CD4-positive, alpha-beta memory T cell (primary cell): ENCODE measurements around the gene CHAF1B. TPM values are rescaled to one million over a fixed set of nuclear protein-coding genes. Genes with fewer than 3 reads are reported as not detected.

Experiments used
- CTCF ChIA-PET: fragments of 350-600 bp; sonication (Branson Sonifier 250); formaldehyde crosslinking; loops from one replicate; lab custom pipeline; 2021; ENCODE audit warnings: inconsistent platforms; ENCODE audit not compliant: partially characterized antibody; lab: Charles Lee
- POLR2A ChIA-PET: fragments of 350-600 bp; sonication (Branson Sonifier 250); formaldehyde crosslinking; loops from one replicate; lab custom pipeline; 2021; ENCODE audit not compliant: partially characterized antibody; lab: Charles Lee
- DNase-seq, 5 donors: peaks; one replicate each; pipeline versions ENCODE4 v3.0.0 to v3.0.0-alpha.2; 2020 to 2022; ENCODE audit warnings: mixed read lengths in 1 of 5
- H3K27ac ChIP-seq: one replicate; pipeline ENCODE4 v1.7.0; 2013; ENCODE audit warnings: low read depth, low read length
- H3K27me3 ChIP-seq: 2 replicates; pipeline ENCODE4 v1.7.0; 2013; ENCODE audit warnings: mild to moderate bottlenecking, low read length, moderate library complexity; ENCODE audit not compliant: insufficient read depth
- H3K36me3 ChIP-seq: 2 replicates; pipeline ENCODE4 v1.7.0; 2013; ENCODE audit warnings: mild to moderate bottlenecking, low read length, moderate library complexity; ENCODE audit not compliant: insufficient read depth
- H3K4me1 ChIP-seq: 2 replicates; pipeline ENCODE4 v1.7.0; 2013; ENCODE audit warnings: mild to moderate bottlenecking, low read length, moderate library complexity; ENCODE audit not compliant: insufficient read depth
- H3K4me3 ChIP-seq, 2 donors: one replicate each; pipeline ENCODE4 v1.7.0; 2013; ENCODE audit warnings: low read length in 2 of 2, mild to moderate bottlenecking in 1 of 2
- H3K9me3 ChIP-seq, 2 donors: one replicate each; pipeline ENCODE4 v1.7.0; 2013; ENCODE audit warnings: low read length in 2 of 2, control low read depth in 1 of 2; ENCODE audit not compliant: control insufficient read depth in 1 of 2
- H3K27ac Mint-ChIP-seq, 7 donors: one replicate each; pipeline ENCODE4 v1.8.0; 2020 to 2021; ENCODE audit warnings: mixed read lengths in 7 of 7, mild to moderate bottlenecking in 6 of 7, inconsistent platforms in 3 of 7, moderate library complexity in 3 of 7
- H3K27me3 Mint-ChIP-seq, 2 donors: one replicate each; pipeline ENCODE4 v1.8.0; 2020 to 2021; ENCODE audit warnings: mixed read lengths in 2 of 2
- H3K36me3 Mint-ChIP-seq, 2 donors: one replicate each; pipeline ENCODE4 v1.8.0; 2020 to 2021; ENCODE audit warnings: mixed read lengths in 2 of 2, inconsistent platforms in 1 of 2, mild to moderate bottlenecking in 1 of 2
- H3K4me1 Mint-ChIP-seq, 4 donors: one replicate each; pipeline ENCODE4 v1.8.0; 2020 to 2021; ENCODE audit warnings: mixed read lengths in 4 of 4, mild to moderate bottlenecking in 1 of 4
- H3K4me3 Mint-ChIP-seq, 8 donors: one replicate each; pipeline ENCODE4 v1.8.0; 2020 to 2021; ENCODE audit warnings: mixed read lengths in 8 of 8, mild to moderate bottlenecking in 7 of 8, moderate library complexity in 6 of 8, inconsistent platforms in 3 of 8
- H3K9me3 Mint-ChIP-seq, 8 donors: one replicate each; pipeline ENCODE4 v1.8.0; 2020 to 2021; ENCODE audit warnings: mixed read lengths in 8 of 8, mild to moderate bottlenecking in 5 of 8, inconsistent platforms in 3 of 8, moderate library complexity in 1 of 8
- intact Hi-C: fragments of 100-400 bp; cut with micrococcal nuclease; formaldehyde crosslinking; loops from one replicate; pipeline ENCODE4 v1.15.1; 2023
- polyA plus RNA-seq, 2 donors: library from polyadenylated mRNA; unstranded; fragments of 300-500 nt; fragmentation: Illumina TruSeq; gene quantifications; one replicate each; pipeline ENCODE4 v1.2.3, GENCODE V29; 2021
- total RNA-seq, 2 experiments: library from RNA; stranded (reverse); gene quantifications; one replicate each; pipeline ENCODE4 v1.2.3, GENCODE V29; 2021

Gene CHAF1B
- total and polyA plus RNA-seq, 4 experiments from 2014 or later = 1.3 to 2.3 (median 1.8) TPM

- no peak overlapping the region for H3K4me3 ChIP-seq
- no peaks in the 10 kb centered on the region for H3K27me3 ChIP-seq
- peaks cover 8% of the 10 kb centered on the region for H3K4me1 ChIP-seq
- Mint-ChIP-seq H3K9me3 (no peaks in the 10 kb centered on the region), H3K27ac (no peak overlapping the region), H3K4me1 (peaks cover 4 to 18% (median 9%) of the 10 kb centered on the region in 4 donors), H3K4me3 (no peak overlapping the region), H3K27me3 (peaks cover 7 to 8% of the 10 kb centered on the region in 2 donors), H3K36me3 (no peaks in the 10 kb centered on the region)
- intact Hi-C loops = no loop called here
- POLR2A ChIA-PET = no interaction called here
- H3K27ac ChIP-seq = no peak overlapping the region
- CTCF ChIA-PET = interaction anchor here (1.2 kb wide), 1 partner anchor 13 kb away, joined by 5 read pairs; no protein-coding TSS in a partner anchor
- no peaks in the 10 kb centered on the region for H3K9me3 ChIP-seq
- H3K36me3 ChIP-seq = no peaks in the 10 kb centered on the region
- DNase-seq = no peak
These were observed 42.3 kb downstream of the CHAF1B start for GRCh38 chr21:36427502-36427901.

DNA sequence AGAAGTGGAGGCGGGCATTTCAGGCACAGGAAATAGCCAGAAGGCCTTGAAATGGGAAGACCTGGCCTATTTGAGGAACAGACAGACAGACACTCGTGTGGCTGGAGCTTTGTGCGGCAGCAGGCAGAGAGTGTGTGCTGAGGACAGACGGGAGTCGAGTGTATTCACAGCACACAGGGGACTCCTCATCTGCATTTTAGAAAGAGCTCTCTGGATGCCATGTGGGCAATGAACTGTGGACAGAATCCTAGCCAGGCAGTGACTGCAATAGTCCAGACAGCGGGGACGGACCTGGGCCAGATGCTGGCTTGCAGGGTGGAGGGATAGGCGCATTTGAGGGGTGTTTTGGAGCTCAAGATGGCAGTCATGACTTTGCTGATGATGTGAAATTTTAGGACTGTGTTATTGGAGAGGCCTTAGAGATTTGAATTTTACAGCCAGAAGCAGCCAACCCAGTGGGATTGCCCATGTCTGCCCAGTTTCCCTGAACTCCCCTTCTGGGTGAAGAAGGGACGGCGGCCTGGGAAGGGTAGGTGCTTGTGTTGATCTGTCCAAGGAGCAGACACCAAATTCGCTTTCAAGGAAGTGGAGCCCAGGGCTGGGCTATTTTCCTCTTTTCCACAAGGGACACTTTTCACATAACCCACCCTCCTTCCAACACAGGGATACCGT is 43.7 kb downstream of the CHAF1B start:
- no peaks in the 10 kb centered on the region for H3K36me3 ChIP-seq
- no peak for DNase-seq
- H3K4me3 ChIP-seq = no peak overlapping the region
- CTCF ChIA-PET = interaction anchor here (0.6 to 1.4 kb wide), 2 partner anchors 8 to 19 kb away, joined by 3 read pairs; no protein-coding TSS in a partner anchor
- no peaks in the 10 kb centered on the region for H3K9me3 ChIP-seq
- H3K27ac Mint-ChIP-seq = peak overlapping the region in 2 of 7 donors; percentile 17 to 77
- peaks cover 4 to 18% (median 9%) of the 10 kb centered on the region in 4 donors for H3K4me1 Mint-ChIP-seq
- H3K27me3 ChIP-seq = no peaks in the 10 kb centered on the region
- no peaks in the 10 kb centered on the region for H3K36me3 Mint-ChIP-seq
- peaks cover 8 to 16% of the 10 kb centered on the region in 2 donors for H3K27me3 Mint-ChIP-seq
- H3K4me1 ChIP-seq = peaks cover 8% of the 10 kb centered on the region
- no peak overlapping the region for H3K27ac ChIP-seq
- no peaks in the 10 kb centered on the region for H3K9me3 Mint-ChIP-seq
- POLR2A ChIA-PET = no interaction called here
- intact Hi-C loops = no loop called here
- H3K4me3 Mint-ChIP-seq = peak overlapping the region in 4 of 8 donors; percentile 8 to 67 (median 30)

- peak; percentile 6 to 66 (median 10) for DNase-seq
- ChIA-PET POLR2A (no interaction called here), CTCF (interaction anchor here (1.4 kb wide), 1 partner anchor 9 kb away, joined by 3 read pairs; no protein-coding TSS in a partner anchor)
- Histone ChIP-seq H3K4me3 (peak overlapping the region; percentile 6 to 22), H3K4me1 (peaks cover 8% of the 10 kb centered on the region), H3K36me3 (no peaks in the 10 kb centered on the region), H3K27ac (no peak overlapping the region), H3K27me3 (no peaks in the 10 kb centered on the region), H3K9me3 (no peaks in the 10 kb centered on the region)
- Mint-ChIP-seq H3K27ac (peak overlapping the region in 3 of 7 donors; percentile 40 to 61 (median 47)), H3K9me3 (peaks cover 0 to 1% (median 0%) of the 10 kb centered on the region in 8 donors), H3K27me3 (peaks cover 11 to 16% of the 10 kb centered on the region in 2 donors), H3K4me1 (peaks cover 4 to 18% (median 9%) of the 10 kb centered on the region in 4 donors), H3K4me3 (peak overlapping the region; percentile 54 to 87 (median 70)), H3K36me3 (no peaks in the 10 kb centered on the region)
- intact Hi-C loops = no loop called here
These were observed 44.9 kb downstream of the CHAF1B start for GRCh38 chr21:36429947-36430546.

- H3K9me3 Mint-ChIP-seq = peaks cover 0 to 2% (median 0%) of the 10 kb centered on the region in 8 donors
- peaks cover 11 to 16% of the 10 kb centered on the region in 2 donors for H3K27me3 Mint-ChIP-seq
- no peaks in the 10 kb centered on the region for H3K27me3 ChIP-seq
- ChIA-PET CTCF (interaction anchor here (1.0 kb wide), 1 partner anchor 11 kb away, joined by 3 read pairs; no protein-coding TSS in a partner anchor), POLR2A (no interaction called here)
- H3K4me3 ChIP-seq = no peak overlapping the region
- H3K36me3 Mint-ChIP-seq = no peaks in the 10 kb centered on the region
- H3K4me1 ChIP-seq = peaks cover 8% of the 10 kb centered on the region
- H3K36me3 ChIP-seq = no peaks in the 10 kb centered on the region
- peak overlapping the region in 4 of 8 donors; percentile 57 to 87 (median 80) for H3K4me3 Mint-ChIP-seq
- H3K4me1 Mint-ChIP-seq = peaks cover 4 to 18% (median 9%) of the 10 kb centered on the region in 4 donors
- no peak for DNase-seq
- no peaks in the 10 kb centered on the region for H3K9me3 ChIP-seq
- no peak overlapping the region for H3K27ac Mint-ChIP-seq
- intact Hi-C loops = no loop called here
- no peak overlapping the region for H3K27ac ChIP-seq
These were observed 45.6 kb downstream of the CHAF1B start for GRCh38 chr21:36430841-36431240.

DNA sequence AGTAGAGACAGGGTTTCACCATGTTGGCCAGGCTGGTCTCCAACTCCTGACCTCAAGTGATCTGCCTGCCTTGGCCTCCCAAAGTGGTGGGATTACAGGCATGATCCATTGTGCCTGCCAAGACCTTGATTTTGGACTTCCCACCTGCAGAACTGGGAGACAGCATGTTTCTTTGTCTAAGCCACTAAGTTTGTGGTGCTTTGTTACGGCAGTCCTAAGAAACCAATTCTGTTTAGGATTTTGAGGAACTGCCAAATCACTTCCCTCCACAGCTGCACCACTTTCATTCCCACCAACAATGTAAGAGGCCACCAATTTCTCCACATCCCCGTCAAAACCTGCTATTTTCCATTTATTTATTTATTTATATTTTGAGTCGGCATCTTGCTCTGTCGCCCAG is 46.1 kb downstream of the CHAF1B start:
- H3K4me3 Mint-ChIP-seq = no peak overlapping the region
- H3K27me3 Mint-ChIP-seq = peaks cover 11 to 16% of the 10 kb centered on the region in 2 donors
- Histone ChIP-seq H3K27ac (no peak overlapping the region), H3K36me3 (no peaks in the 10 kb centered on the region), H3K4me3 (no peak overlapping the region), H3K9me3 (no peaks in the 10 kb centered on the region), H3K27me3 (no peaks in the 10 kb centered on the region), H3K4me1 (peaks cover 8% of the 10 kb centered on the region)
- no peak for DNase-seq
- H3K27ac Mint-ChIP-seq = no peak overlapping the region
- peaks cover 4 to 18% (median 9%) of the 10 kb centered on the region in 4 donors for H3K4me1 Mint-ChIP-seq
- H3K9me3 Mint-ChIP-seq = peaks cover 0 to 2% (median 0%) of the 10 kb centered on the region in 8 donors
- no peaks in the 10 kb centered on the region for H3K36me3 Mint-ChIP-seq
- ChIA-PET CTCF (interaction anchor here (1.0 kb wide), 1 partner anchor 11 kb away, joined by 3 read pairs; no protein-coding TSS in a partner anchor), POLR2A (no interaction called here)
- intact Hi-C loops = no loop called here

DNA sequence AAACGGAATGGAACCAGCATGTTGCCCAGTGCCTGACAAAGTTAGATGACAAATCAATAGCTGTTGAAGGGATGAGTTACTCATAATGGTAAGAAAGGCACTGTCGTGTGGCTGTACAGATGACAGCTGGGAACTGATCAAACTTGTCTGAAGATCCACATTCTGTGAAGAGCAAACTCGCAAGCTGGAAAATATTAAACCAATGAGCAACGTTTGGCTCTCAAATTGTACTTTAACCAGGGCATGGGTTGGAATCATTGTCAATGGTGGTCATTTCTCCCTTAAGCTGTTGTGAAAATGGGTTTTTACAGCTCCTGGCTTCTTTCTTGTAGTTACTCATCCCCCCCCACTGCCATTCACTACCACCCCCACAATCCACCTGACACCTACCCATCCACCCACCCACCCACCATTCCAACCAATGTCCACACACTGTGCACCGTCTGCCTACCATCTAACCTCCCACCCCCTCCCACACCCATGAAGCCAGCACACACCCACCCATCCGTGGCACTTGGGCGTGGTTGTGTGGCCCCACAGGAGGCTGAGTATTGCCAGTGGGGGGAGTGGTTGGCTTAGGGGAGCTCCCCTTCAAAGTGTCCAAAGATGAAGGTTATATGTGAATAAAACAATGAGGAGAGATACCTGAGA is 48.0 kb downstream of the CHAF1B start:
- H3K27me3 Mint-ChIP-seq = peaks cover 11 to 16% of the 10 kb centered on the region in 2 donors
- peaks cover 0 to 2% (median 0%) of the 10 kb centered on the region in 8 donors for H3K9me3 Mint-ChIP-seq
- H3K27ac ChIP-seq = no peak overlapping the region
- CTCF ChIA-PET = no interaction called here
- peaks cover 4 to 18% (median 9%) of the 10 kb centered on the region in 4 donors for H3K4me1 Mint-ChIP-seq
- H3K36me3 Mint-ChIP-seq = no peaks in the 10 kb centered on the region
- intact Hi-C loops = no loop called here
- H3K27me3 ChIP-seq = no peaks in the 10 kb centered on the region
- H3K4me3 Mint-ChIP-seq = no peak overlapping the region
- H3K36me3 ChIP-seq = no peaks in the 10 kb centered on the region
- POLR2A ChIA-PET = no interaction called here
- H3K9me3 ChIP-seq = no peaks in the 10 kb centered on the region
- H3K4me1 ChIP-seq = peaks cover 8% of the 10 kb centered on the region
- H3K27ac Mint-ChIP-seq = no peak overlapping the region
- H3K4me3 ChIP-seq = no peak overlapping the region
- no peak for DNase-seq

DNA sequence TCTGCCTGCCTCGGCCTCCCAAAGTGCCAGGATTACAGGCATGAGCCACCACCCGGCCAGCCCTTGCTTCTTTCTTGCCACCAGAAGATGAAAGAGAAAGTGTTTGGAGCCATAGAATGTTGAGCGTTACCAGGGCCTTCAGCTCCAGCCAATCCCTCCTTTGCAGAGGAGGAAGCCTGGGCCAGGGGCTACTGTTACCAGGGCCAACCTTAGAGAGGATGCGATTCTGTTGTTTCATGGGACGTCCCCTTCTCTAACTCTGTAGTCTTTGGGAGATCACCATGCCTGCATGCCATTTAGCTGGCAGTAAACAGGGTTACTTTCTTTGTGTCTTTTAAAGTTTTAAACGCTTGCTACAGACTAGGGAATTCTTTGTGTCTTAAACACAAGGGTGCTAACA is 49.0 kb downstream of the CHAF1B start:
- H3K4me1 Mint-ChIP-seq = peaks cover 4 to 13% (median 9%) of the 10 kb centered on the region in 4 donors
- ChIA-PET CTCF (no interaction called here), POLR2A (no interaction called here)
- Histone ChIP-seq H3K36me3 (no peaks in the 10 kb centered on the region), H3K9me3 (no peaks in the 10 kb centered on the region), H3K4me3 (no peak overlapping the region), H3K4me1 (peaks cover 8% of the 10 kb centered on the region), H3K27ac (no peak overlapping the region), H3K27me3 (no peaks in the 10 kb centered on the region)
- H3K9me3 Mint-ChIP-seq = peaks cover 0 to 2% (median 0%) of the 10 kb centered on the region in 8 donors
- intact Hi-C loops = no loop called here
- no peak for DNase-seq
- H3K27me3 Mint-ChIP-seq = peaks cover 12 to 14% of the 10 kb centered on the region in 2 donors
- no peak overlapping the region for H3K27ac Mint-ChIP-seq
- no peaks in the 10 kb centered on the region for H3K36me3 Mint-ChIP-seq
- H3K4me3 Mint-ChIP-seq = no peak overlapping the region
